K562 (cell line): Measurements from ENCODE around the gene APBA2. TPM values are rescaled to one million over a fixed set of nuclear protein-coding genes. Genes with fewer than 3 reads are reported as not detected.

Experiments used
- ATAC-seq: fragments of 200-7000 bp; cut with Tn5 transposase; 3 replicates; pipeline ENCODE4 v1.9.1; 2020; ENCODE audit warnings: moderate library complexity
- BruUV-seq: library from RNA; stranded (reverse); fragments of 400-500 nt; replicated peaks from 2 replicates; lab custom pipeline; 2021; lab: Mats Ljungman, UMichigan
- CTCF ChIA-PET: fragments of 300-600 bp; formaldehyde crosslinking; extraction: SDS; loops from one replicate; lab custom pipeline; 2021; ENCODE audit warnings: low intra/inter-chr PET ratio; lab: Yijun Ruan, JAX
- POLR2A ChIA-PET: fragments of 300-600, 350-650 bp; sonication (Branson Sonifier 250); formaldehyde crosslinking; extraction: SDS; loops from one replicate; lab custom pipeline; 2021; ENCODE audit warnings: antibody characterized with exemption, inconsistent platforms; lab: Yijun Ruan, JAX
- DNase-seq, 4 experiments: peaks; one replicate each; pipeline versions ENCODE4 v3.0.0 to v3.0.0-alpha.2; 2011 to 2018; ENCODE audit warnings: low spot score in 3 of 4, mixed read lengths in 3 of 4; ENCODE audit errors: extremely low read depth in 1 of 4
- FAIRE-seq: peaks from 2 replicates; lab custom pipeline; 2011; peaks lifted over from hg19 to GRCh38; lab: Jason Lieb, UNC
- H2AFZ ChIP-seq: 2 replicates; pipeline ENCODE4 v1.6.0; 2011; ENCODE audit warnings: low read depth, low read length, control low read depth, inconsistent platforms
- H3K27ac ChIP-seq: fragments of 200-600 bp; 3 replicates; pipeline ENCODE4 v1.8.0; 2011; ENCODE audit warnings: low read depth, mild to moderate bottlenecking, control low read depth, inconsistent platforms, low read length, moderate library complexity, mixed read lengths; ENCODE audit errors: extremely low read depth
- H3K27me3 ChIP-seq, 2 experiments: fragments of 300-600 bp in 1 of 2; 2 replicates in 1 of 2; 3 replicates in 1 of 2; pipeline versions ENCODE4 v1.6.0 to v1.8.0; 2011; ENCODE audit warnings: inconsistent platforms in 2 of 2, low read length in 2 of 2, mild to moderate bottlenecking in 1 of 2, mixed read lengths in 1 of 2, moderate library complexity in 1 of 2; ENCODE audit not compliant: control insufficient read depth in 2 of 2, insufficient read depth in 2 of 2
- H3K36me3 ChIP-seq: fragments of 300-600 bp; 3 replicates; pipeline ENCODE4 v1.8.0; 2011; ENCODE audit warnings: mild to moderate bottlenecking, low read length, inconsistent platforms; ENCODE audit not compliant: control insufficient read depth, insufficient read depth
- H3K4me1 ChIP-seq, 2 experiments: fragments of 200-600 bp in 1 of 2; replicated peaks in 1 of 2; 2 replicates in 1 of 2; 3 replicates in 1 of 2; pipeline versions ENCODE4 v1.5.1 to v1.8.0; 2011; ENCODE audit warnings: inconsistent platforms in 2 of 2, low read length in 2 of 2, mild to moderate bottlenecking in 1 of 2, mixed read lengths in 1 of 2, moderate library complexity in 1 of 2; ENCODE audit not compliant: control insufficient read depth in 2 of 2, insufficient read depth in 2 of 2
- H3K4me2 ChIP-seq: 2 replicates; pipeline ENCODE4 v1.6.1; 2011; ENCODE audit warnings: low read length, control low read depth, inconsistent platforms, mixed read lengths; ENCODE audit not compliant: insufficient read depth
- H3K4me3 ChIP-seq: fragments of 200-600 bp; sonication (generic), shearing (Covaris generic); 2 replicates; pipeline ENCODE4 v1.5.1; 2016; ENCODE audit warnings: control low read depth, inconsistent platforms
- H3K79me2 ChIP-seq: fragments of 200-600 bp; 3 replicates; pipeline ENCODE4 v1.8.0; 2011; ENCODE audit warnings: low read length, inconsistent platforms; ENCODE audit not compliant: control insufficient read depth, insufficient read depth
- H3K9ac ChIP-seq, 2 experiments: 2 replicates each; pipeline versions ENCODE4 v1.6.0 to v1.6.1; 2011; ENCODE audit warnings: low read depth in 2 of 2, low read length in 2 of 2, control low read depth in 1 of 2, inconsistent platforms in 1 of 2, mild to moderate bottlenecking in 1 of 2, mixed read lengths in 1 of 2; ENCODE audit not compliant: insufficient read depth in 1 of 2
- H3K9me1 ChIP-seq: one replicate; pipeline ENCODE4 v1.6.0; 2011; ENCODE audit warnings: inconsistent platforms, mild to moderate bottlenecking, low read length, moderate library complexity; ENCODE audit not compliant: control insufficient read depth, insufficient read depth
- H3K9me3 ChIP-seq: replicated peaks from 2 replicates; pipeline ENCODE4 v1.5.1; 2011; ENCODE audit warnings: low read depth, low read length, inconsistent platforms; ENCODE audit not compliant: control insufficient read depth, insufficient read depth
- H4K20me1 ChIP-seq: replicated peaks from 2 replicates; pipeline ENCODE4 v1.6.1; 2011; ENCODE audit warnings: low read length, inconsistent platforms, mixed read lengths; ENCODE audit not compliant: control insufficient read depth, insufficient read depth
- HBP1 ChIP-seq: fragments of 450-650 bp; formaldehyde crosslinking; IDR thresholded peaks from 2 replicates; pipeline ENCODE4 v1.4.0; 2022; ENCODE audit warnings: missing genetic modification characterization
- KAT8 ChIP-seq: fragments of 450-650 bp; IDR thresholded peaks from 2 replicates; pipeline ENCODE4 v1.6.1; 2016; ENCODE audit warnings: low read depth, mild to moderate bottlenecking
- LEF1 ChIP-seq: fragments of 450-650 bp; IDR thresholded peaks from 2 replicates; pipeline ENCODE4 v1.6.1; 2016; ENCODE audit warnings: mild to moderate bottlenecking
- MCM7 ChIP-seq, 2 experiments: fragments of 450-650 bp; IDR thresholded peaks; 2 replicates each; pipeline ENCODE4 v1.6.1; 2016 to 2018
- NEUROD1 ChIP-seq: fragments of 150-350 bp; IDR thresholded peaks from 2 replicates; pipeline ENCODE4 v1.6.1; 2014; ENCODE audit warnings: borderline replicate concordance, low read length, low read depth; ENCODE audit not compliant: partially characterized antibody
- RB1 ChIP-seq: fragments of 450-650 bp; IDR thresholded peaks from 2 replicates; pipeline ENCODE4 v1.6.1; 2017; ENCODE audit warnings: low read depth, mild to moderate bottlenecking
- SIRT6 ChIP-seq: IDR thresholded peaks from one replicate; pipeline ENCODE4 v1.6.1; 2012; ENCODE audit warnings: low read depth, mild to moderate bottlenecking, control low read depth, inconsistent platforms, low read length, moderate library complexity
- TBP ChIP-seq: optimal IDR thresholded peaks from 2 replicates; pipeline ENCODE3; 2011; ENCODE audit warnings: low read depth, low read length, improper control_type of control experiment
- ZNF696 ChIP-seq: fragments of 250-450 bp; sonication (Bioruptor Pico); conservative IDR thresholded peaks from 2 replicates; pipeline ENCODE4 v1.4.0; 2020; ENCODE audit warnings: mild to moderate bottlenecking, moderate library complexity
- WGBS: fragments of 100-300 bp; shearing (Covaris generic); methylation state at CpG from one replicate; pipeline ENCODE4 v1.1.6; 2016; ENCODE audit warnings: low coverage, mixed read lengths; ENCODE audit not compliant: insufficient coverage; ENCODE audit errors: missing lambda C conversion rate; 5-methylcytosine and 5-hydroxymethylcytosine counted together
- in situ Hi-C: fragments of 300-500 bp; cut with MboI; formaldehyde crosslinking; loops from 4 replicates; pipeline ENCODE4 v1.15.0; 2018; ENCODE audit warnings: inconsistent platforms, mixed read lengths
- intact Hi-C: fragments of 100-400 bp; cut with micrococcal nuclease; formaldehyde crosslinking; loops from 2 replicates; pipeline ENCODE4 v1.14.2; 2022
- polyA plus RNA-seq, 8 experiments: library from polyadenylated mRNA; depleted of rRNA in 4 of 8; stranded (reverse) in 5 of 8; unstranded in 3 of 8; fragments of >200 nt; fragmentation: Nextera tagmentation in 2 of 8; fragmentation: Illumina TruSeq in 1 of 8; extraction: Ambion mirVana in 2 of 8; extraction: Trizol in 1 of 8; gene quantifications; 2 replicates each; pipeline versions ENCODE4 v1.2.1 to v1.2.3, GENCODE V29; 2011 to 2014; ENCODE audit warnings: inconsistent platforms in 1 of 8, missing spikeins in 1 of 8
- total RNA-seq, 7 experiments: library from RNA; depleted of rRNA in 6 of 7; stranded (reverse); fragments of >200 nt in 6 of 7; fragmentation: Illumina TruSeq in 2 of 7; extraction: Trizol in 2 of 7; gene quantifications; 2 replicates each; pipeline versions ENCODE4 v1.2.1 to v1.2.3, GENCODE V29; 2011 to 2021; ENCODE audit warnings: low replicate concordance in 1 of 7
- TF ChIP-seq, protein P1 (sequence below): fragments of 450-650 bp; conservative IDR thresholded peaks from 2 replicates; pipeline ENCODE4 v1.6.1; 2016; ENCODE audit warnings: missing genetic modification characterization, low read depth, mild to moderate bottlenecking, control low read depth, missing compliant biosample characterization
- TF ChIP-seq, protein P2 (sequence below): fragments of 150-350 bp; conservative IDR thresholded peaks from 2 replicates; pipeline ENCODE4 v1.6.1; 2014; ENCODE audit warnings: low read length

Gene APBA2
- total and polyA plus RNA-seq, 9 of the 15 experiments (the other 6 are each of a cell fraction or from before 2014, with no cell fraction given): 0.24 to 40.9 (median 25.2) TPM

DNA sequence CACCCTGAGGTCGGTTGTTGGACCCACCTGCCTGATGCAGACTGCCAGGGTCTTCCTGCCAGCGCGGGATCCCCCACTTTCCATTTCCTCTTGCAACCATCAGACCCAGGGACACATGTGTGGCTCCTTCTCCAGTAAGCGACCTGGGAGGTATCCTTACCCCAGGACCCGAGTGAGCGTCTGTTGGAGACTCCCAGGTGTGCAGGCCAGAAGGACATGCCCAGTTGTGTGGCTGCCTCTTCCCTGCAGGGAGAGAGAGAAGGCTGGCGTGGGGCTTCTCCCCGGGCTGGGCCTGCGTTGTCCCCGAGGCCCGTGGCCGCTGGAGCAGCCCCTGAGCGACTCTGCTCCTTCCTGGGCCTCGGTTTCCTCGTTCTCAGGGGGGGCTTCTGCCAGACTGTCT lies 56.8 kb downstream of the APBA2 start:
- Histone ChIP-seq H3K9ac (no peak overlapping the region), H3K4me3 (no peak overlapping the region)
- TF ChIP-seq ZNF696 (CRISPR knock-in tag): no peak
- TF ChIP-seq NEUROD1: no peak
- no peak for TF ChIP-seq TBP
- TF ChIP-seq KAT8: no peak
- TF ChIP-seq RB1: no peak
- TF ChIP-seq, all 486 proteins: peak for 0
- Histone ChIP-seq H3K9me1 (no peaks in the 10 kb centered on the region), H3K27me3 (no peaks in the 10 kb centered on the region), H3K4me1 (peaks cover 5 to 24% of the 10 kb centered on the region in 2 experiments; a peak in 4 of 5 replicates), H3K4me2 (no peak overlapping the region), H2AFZ (no peak overlapping the region), H3K79me2 (peaks cover 11% of the 10 kb centered on the region; the same call in 2 of the 3 replicates), H4K20me1 (no peaks in the 10 kb centered on the region), H3K9me3 (no peaks in the 10 kb centered on the region), H3K36me3 (peaks cover 12% of the 10 kb centered on the region; the same call in 2 of the 3 replicates), H3K27ac (no peak overlapping the region)
- no peak for FAIRE-seq
- intact Hi-C loops (no loop called here), in situ Hi-C loops (no loop called here)
- ChIA-PET POLR2A (interaction anchor here (1.6 kb wide), 1 partner anchor 12 kb away, joined by 9 read pairs; no protein-coding TSS in a partner anchor), CTCF (no interaction called here)
- no peak for DNase-seq
- 81% methylated on average over 5 of the region's 15 CpGs for WGBS
- ATAC-seq: no peak
- BruUV-seq: no TSS peak

- H3K9me3 ChIP-seq: no peaks in the 10 kb centered on the region
- no peak overlapping the region for H2AFZ ChIP-seq
- no peak overlapping the region for H3K27ac ChIP-seq
- BruUV-seq: no TSS peak
- H3K4me3 ChIP-seq: no peak overlapping the region
- H3K9ac ChIP-seq: 0 out of 4 replicates have a peak overlapping the region, but pooled peaks of 1 of the 2 experiments have one; percentile 28
- no peak overlapping the region for H3K4me2 ChIP-seq
- ChIA-PET POLR2A (no interaction called here), CTCF (no interaction called here)
- peaks cover 5 to 20% of the 10 kb centered on the region in 2 experiments; a peak in 4 of 5 replicates for H3K4me1 ChIP-seq
- H3K36me3 ChIP-seq: peaks cover 12% of the 10 kb centered on the region; the same call in 2 of the 3 replicates
- WGBS: 90% methylated on average over 8 of the region's 8 CpGs
- H3K9me1 ChIP-seq: no peaks in the 10 kb centered on the region
- H3K27me3 ChIP-seq: no peaks in the 10 kb centered on the region
- in situ Hi-C loops: no loop called here
- no peak for FAIRE-seq
- no peak for ATAC-seq
- peaks cover 11% of the 10 kb centered on the region; the same call in 2 of the 3 replicates for H3K79me2 ChIP-seq
- intact Hi-C loops: no loop called here
- H4K20me1 ChIP-seq: no peaks in the 10 kb centered on the region
- no peak for DNase-seq
- TF ChIP-seq, protein P1, sequence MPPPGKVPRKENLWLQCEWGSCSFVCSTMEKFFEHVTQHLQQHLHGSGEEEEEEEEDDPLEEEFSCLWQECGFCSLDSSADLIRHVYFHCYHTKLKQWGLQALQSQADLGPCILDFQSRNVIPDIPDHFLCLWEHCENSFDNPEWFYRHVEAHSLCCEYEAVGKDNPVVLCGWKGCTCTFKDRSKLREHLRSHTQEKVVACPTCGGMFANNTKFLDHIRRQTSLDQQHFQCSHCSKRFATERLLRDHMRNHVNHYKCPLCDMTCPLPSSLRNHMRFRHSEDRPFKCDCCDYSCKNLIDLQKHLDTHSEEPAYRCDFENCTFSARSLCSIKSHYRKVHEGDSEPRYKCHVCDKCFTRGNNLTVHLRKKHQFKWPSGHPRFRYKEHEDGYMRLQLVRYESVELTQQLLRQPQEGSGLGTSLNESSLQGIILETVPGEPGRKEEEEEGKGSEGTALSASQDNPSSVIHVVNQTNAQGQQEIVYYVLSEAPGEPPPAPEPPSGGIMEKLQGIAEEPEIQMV (tag): no peak
- no peak for TF ChIP-seq SIRT6
- TF ChIP-seq, protein P2, sequence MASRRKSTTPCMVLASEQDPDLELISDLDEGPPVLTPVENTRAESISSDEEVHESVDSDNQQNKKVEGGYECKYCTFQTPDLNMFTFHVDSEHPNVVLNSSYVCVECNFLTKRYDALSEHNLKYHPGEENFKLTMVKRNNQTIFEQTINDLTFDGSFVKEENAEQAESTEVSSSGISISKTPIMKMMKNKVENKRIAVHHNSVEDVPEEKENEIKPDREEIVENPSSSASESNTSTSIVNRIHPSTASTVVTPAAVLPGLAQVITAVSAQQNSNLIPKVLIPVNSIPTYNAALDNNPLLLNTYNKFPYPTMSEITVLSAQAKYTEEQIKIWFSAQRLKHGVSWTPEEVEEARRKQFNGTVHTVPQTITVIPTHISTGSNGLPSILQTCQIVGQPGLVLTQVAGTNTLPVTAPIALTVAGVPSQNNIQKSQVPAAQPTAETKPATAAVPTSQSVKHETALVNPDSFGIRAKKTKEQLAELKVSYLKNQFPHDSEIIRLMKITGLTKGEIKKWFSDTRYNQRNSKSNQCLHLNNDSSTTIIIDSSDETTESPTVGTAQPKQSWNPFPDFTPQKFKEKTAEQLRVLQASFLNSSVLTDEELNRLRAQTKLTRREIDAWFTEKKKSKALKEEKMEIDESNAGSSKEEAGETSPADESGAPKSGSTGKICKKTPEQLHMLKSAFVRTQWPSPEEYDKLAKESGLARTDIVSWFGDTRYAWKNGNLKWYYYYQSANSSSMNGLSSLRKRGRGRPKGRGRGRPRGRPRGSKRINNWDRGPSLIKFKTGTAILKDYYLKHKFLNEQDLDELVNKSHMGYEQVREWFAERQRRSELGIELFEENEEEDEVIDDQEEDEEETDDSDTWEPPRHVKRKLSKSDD: no peak
- no peak for TF ChIP-seq MCM7 (IDR thresholded peaks at IDR 0.05)
- TF ChIP-seq HBP1: no peak
- no peak for TF ChIP-seq LEF1
Measured at GRCh38 chr15:28943146-28943545, 57.4 kb downstream of the APBA2 start.
